GM11168 (cell line): Measurements from ENCODE around the gene ZNF462.
"Not testable (repeated sequence)": the region's sequence is repeated elsewhere in the genome, so short reads cannot be mapped to it uniquely, and the experiment has no call there.

Experiments used
- in situ Hi-C: fragments of 300-500 bp; cut with MboI; formaldehyde crosslinking; loops from one replicate; pipeline ENCODE4 v1.12.0; 2022; ENCODE audit warnings: low sequenced_read_pairs; ENCODE audit not compliant: unreplicated experiment

The ZNF462 gene

GRCh38 chr9:106862821-106863720 lies at the start of gene ZNF462:
Gene ZNF462 (plus strand): TSS chr9:106863166. CDS start chr9:106923384, 60,218 bp downstream.
- in situ Hi-C loops: no loop called here

- in situ Hi-C loops: no loop called here
Measured at GRCh38 chr9:106816524-106816923, 46.4 kb upstream of the ZNF462 start.

GRCh38 chr9:106818034-106818433 lies 44.9 kb upstream of the ZNF462 start:
- in situ Hi-C loops: no loop called here

DNA sequence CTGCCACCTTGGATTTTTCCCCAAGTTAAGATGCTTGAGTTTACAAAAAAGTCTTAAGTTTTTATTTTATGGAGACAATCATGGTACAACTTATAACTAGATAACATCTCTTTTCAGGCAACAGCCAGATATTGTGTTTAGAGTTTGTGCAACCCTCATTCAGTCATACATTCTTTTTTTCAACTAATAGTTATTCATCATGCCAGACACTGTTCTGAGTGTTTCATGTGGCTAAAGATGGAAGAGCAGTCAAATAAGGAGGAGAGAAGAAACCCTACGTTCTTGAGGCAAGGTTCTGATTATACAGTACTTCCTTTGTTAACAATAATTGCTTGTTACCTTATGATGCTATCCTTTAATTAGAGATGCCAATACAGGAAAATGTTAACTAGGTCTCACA lies 42.1 kb upstream of the ZNF462 start:
- in situ Hi-C loops: no loop called here

DNA sequence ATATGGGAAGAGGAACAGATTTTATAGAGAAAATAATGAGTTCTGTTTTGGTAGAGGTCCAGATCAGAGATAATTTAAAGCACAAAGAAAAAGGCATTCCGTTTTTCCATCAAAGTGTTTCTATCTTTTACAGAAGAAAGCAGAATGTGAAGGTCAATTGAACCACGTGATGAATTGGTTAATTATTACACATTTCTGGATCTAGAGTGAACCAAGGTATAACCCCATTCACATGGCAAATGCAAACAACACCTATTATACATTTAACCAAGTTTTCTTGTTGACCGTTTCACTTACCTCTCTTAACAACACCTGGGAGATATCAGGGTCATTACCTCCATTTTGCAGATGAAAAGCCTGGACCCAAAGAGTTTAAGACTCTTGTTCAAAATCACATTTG lies 34.9 kb upstream of the ZNF462 start:
- in situ Hi-C loops: no loop called here

- in situ Hi-C loops: no loop called here
Measured at GRCh38 chr9:106828965-106829364, 34.0 kb upstream of the ZNF462 start.

GRCh38 chr9:106829666-106830408 lies 33.1 kb upstream of the ZNF462 start:
- in situ Hi-C loops: no loop called here

DNA sequence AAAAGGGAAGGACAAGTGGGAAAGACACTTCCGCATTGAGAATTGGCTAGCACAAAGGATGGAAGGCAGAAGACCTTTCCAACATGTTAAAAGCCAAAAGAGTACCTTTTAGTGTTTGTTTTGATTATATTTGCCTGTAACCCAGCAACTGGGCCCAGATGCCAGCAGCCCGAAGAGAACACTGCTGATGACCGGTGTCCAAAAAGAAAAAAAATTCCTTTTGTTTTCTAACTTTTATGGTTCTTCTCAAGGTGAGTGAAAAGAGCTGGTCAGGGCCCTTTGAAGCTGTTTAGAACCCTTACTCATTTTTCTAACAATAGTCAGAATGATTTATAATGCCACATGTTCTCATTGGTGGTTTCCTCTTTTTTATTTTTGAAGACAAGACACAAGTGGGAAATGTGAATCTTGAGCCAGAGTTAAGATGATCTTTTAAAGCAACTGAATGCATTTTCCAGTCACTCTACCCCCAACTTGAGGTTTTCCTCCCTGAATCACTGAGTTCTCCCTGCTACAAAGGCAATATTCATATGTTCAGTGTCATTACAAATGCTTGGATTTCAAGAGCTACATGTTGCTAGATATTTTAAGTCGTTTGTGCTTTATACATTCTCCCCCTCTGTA lies 32.3 kb upstream of the ZNF462 start:
- in situ Hi-C loops: no loop called here

- in situ Hi-C loops: no loop called here
Measured at GRCh38 chr9:106834888-106835287, 28.1 kb upstream of the ZNF462 start.

DNA sequence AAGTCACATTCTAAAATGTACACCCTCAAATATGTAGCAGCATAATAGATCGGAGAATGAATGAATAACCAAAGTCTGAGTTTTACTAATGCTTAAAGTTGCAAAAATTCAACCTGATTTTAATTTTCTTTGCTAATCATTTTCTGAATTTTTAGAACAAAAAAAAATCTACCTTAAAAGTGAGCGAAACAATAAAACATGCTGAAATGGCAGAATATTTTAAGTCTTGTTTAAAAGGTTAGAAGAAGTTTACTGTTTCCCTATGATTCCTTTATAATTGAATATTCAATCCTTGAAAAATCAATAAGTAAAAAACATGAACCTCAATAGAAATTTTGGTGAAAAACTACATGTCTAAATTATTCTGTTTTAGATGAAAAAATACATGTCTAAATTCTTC lies 27.1 kb upstream of the ZNF462 start:
- in situ Hi-C loops: no loop called here

GRCh38 chr9:106843371-106843770 lies 19.6 kb upstream of the ZNF462 start:
- in situ Hi-C loops: no loop called here

DNA sequence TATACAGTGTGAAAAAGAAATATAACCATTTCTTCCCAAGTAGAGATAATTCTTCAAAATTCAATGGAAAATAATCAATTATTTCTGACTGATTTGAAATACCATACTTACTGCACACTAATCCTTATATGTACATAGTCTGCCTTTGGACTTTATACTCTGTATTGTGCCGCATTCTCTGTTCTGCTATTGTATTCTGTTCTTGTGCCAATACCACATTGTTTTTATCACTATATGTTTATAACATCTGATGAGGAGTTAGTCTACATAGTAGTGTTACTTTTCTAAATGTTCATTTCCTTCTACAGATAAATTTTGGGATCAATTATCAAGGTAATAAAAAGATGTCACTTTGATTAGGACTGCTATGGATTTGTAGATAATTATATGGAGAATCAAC lies 16.7 kb upstream of the ZNF462 start:
- in situ Hi-C loops: no loop called here

DNA sequence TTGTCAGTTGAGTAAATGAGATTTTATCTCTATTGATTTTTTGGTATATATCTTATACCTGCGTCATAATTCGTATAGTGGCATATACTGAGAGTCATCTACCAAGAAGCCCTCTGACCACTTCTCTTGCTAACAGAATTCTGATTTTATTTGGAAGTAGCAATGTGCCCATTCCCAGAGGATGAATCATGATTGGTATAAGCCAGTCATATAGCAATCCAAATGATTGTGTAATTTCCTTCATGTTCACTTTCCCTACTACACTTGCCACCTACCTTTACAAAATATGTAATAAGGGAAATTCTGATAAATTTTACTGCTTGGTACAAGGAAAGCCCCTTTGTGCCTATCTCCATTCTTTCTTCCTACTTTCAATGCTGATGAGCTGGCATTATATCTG lies 16.1 kb upstream of the ZNF462 start:
- in situ Hi-C loops: no loop called here

GRCh38 chr9:106851640-106852039 lies 11.3 kb upstream of the ZNF462 start:
- in situ Hi-C loops: not testable (repeated sequence)

DNA sequence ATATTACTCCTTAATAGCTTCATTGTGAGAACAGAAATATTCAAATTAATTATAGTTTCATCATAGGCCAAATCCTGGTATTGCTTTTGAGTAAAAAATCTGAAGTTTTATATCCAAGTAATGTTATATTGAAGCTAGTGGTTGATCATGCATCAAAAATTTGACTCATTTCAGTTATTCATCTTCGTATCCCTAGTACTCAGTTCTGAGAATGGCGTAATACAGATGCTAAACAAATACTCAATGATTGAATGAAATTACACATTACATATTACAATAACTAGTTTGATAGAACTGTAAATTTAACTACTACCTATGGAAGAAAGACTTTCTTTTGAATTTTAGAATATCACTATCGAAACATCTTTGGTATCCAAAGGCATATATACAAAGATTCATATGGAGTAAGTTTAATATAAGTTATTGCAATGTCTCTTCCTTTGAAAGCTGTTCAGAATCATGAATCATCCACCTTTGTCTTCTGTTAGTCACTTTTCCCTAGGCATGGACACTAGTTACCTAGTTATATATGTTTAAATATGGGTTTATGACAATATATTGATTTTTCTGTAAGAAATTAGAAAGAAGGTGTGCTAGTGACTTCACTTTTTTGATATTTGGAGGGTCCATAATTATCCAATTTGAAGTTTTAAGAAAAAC lies 5.0 kb upstream of the ZNF462 start:
- in situ Hi-C loops: no loop called here

DNA sequence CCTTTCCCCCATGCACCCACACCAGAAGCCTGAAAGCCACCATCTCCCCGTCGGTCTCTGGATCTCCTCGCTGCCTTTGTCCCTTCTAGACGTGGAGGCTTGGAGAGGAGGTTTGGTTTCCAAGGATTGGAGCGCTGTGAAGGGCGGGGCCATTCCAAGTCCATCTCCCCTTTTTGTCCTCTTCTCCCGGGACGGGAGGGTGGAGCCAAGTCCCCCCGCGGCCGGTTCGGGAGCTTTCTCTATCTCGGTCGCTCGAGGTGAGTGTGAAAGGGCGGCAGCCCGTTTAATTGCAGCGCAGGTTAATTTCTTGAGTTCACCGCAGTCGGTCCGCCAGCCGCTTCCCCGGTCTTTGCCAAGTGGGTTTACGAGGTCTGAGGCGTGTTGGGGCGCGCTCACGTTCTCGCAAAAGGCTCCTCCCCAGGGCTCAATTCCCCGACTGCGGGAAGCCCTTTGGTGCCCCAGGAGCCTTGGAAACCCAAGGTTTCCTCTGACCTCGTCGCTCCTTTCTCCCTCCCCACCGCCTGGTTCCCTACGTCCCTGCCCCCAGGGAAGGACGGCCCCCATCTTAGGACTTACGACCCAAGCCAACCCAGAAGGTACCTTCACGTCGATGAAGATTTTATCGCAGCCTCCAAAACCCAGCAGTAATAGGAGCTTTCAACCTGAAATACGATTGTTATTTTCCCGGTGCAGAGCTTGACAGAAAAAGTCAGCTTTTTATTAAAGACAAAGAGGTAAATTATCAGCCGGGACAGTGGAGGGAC lies 2.8 kb upstream of the ZNF462 start:
- in situ Hi-C loops: no loop called here

DNA sequence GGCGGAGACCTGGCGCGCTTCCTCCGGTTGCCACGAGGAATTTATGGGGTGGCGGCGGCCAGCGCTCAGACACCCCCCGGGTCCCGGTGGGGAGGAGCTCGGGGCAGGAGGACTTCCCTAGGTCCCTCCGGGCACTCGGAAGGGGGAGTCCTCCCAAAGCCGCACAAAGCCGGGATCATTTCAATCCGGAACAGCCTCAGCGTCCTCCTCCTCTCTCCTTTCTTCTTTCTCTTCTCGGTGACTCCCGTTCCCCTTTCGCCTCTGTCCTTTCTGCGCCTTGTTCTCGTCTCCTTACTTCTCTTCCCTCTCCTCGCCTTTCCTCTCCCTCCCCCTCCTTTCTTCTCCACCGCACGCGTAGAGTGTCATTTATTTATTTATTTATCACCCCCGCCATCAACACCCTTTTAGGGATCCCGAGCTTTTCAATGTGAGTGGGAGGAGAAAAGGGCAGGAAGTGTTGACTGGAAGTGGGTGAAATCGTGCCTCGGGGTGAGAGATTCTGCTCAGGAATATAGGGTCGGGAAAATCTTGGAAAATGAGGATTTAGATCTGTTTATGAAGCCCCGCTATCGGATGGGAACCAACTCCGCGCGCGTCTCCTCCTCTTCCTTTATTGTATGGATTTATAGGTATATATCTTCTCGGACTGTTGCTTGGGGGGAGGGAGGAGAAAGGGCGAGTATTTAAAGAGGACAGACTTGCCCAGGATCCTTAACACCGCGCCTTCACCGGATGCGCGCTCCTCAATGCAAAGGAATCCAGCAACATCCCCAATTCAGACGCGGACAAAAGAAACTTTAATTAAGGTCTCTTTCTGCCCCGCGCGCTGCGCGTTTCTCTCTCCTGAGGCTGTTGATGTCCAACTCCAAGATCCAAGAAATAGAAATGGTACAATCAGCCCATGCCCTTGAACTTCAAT lies 2.0 kb upstream of the ZNF462 start:
- in situ Hi-C loops: no loop called here

GRCh38 chr9:106861640-106862109 lies 1.3 kb upstream of the ZNF462 start:
- in situ Hi-C loops: no loop called here
